ENCODE measurements around the gene CFAP70.

Gene CFAP70

DNA sequence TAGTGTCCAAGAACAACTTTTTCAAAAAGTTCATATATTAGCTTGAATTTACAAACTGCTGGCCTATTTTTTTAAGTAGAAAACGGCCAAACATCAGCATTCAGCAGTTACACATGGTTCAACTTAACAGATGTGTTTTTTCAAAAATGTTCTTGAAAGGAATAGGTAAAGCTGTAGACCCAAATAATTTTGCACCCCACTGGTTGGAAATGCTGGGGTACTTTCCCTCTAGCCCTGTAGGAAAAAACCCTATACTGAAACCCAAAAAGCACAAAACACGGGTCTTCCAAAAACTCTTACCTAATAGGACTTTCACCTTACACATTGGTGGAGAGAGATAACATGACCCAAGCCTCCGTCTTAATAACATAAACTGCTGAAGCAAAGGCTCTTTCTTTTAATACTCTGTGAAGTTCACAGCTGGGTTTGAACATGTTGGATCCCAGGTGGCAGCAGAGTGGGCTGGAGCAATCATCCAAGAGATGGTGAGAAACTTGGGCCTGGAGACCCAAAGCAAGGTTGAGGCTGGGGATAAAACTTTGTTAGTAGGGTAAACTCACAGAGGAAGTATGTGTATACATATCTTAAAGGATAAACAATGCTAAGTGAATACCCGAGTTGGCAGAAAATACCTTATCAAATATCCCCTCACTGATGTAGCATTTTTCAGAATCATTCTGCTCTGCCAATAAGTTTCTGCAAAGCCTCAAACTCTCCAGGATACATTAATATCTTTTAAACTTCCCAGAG lies 111.0 kb downstream of the CFAP70 start:
- TF ChIP-seq, protein P1, sequence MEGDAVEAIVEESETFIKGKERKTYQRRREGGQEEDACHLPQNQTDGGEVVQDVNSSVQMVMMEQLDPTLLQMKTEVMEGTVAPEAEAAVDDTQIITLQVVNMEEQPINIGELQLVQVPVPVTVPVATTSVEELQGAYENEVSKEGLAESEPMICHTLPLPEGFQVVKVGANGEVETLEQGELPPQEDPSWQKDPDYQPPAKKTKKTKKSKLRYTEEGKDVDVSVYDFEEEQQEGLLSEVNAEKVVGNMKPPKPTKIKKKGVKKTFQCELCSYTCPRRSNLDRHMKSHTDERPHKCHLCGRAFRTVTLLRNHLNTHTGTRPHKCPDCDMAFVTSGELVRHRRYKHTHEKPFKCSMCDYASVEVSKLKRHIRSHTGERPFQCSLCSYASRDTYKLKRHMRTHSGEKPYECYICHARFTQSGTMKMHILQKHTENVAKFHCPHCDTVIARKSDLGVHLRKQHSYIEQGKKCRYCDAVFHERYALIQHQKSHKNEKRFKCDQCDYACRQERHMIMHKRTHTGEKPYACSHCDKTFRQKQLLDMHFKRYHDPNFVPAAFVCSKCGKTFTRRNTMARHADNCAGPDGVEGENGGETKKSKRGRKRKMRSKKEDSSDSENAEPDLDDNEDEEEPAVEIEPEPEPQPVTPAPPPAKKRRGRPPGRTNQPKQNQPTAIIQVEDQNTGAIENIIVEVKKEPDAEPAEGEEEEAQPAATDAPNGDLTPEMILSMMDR (IDR thresholded peaks at IDR 0.05; ENCODE audit: control insufficient read depth, insufficient read depth, low read depth, low read length, missing control alignments) = no peak
- peak overlapping the region; percentile 57 for H3K4me3 ChIP-seq (ENCODE audit: control insufficient read depth, low read depth, low read length)
- DNase-seq (ENCODE audit: low read depth) = no peak

DNA sequence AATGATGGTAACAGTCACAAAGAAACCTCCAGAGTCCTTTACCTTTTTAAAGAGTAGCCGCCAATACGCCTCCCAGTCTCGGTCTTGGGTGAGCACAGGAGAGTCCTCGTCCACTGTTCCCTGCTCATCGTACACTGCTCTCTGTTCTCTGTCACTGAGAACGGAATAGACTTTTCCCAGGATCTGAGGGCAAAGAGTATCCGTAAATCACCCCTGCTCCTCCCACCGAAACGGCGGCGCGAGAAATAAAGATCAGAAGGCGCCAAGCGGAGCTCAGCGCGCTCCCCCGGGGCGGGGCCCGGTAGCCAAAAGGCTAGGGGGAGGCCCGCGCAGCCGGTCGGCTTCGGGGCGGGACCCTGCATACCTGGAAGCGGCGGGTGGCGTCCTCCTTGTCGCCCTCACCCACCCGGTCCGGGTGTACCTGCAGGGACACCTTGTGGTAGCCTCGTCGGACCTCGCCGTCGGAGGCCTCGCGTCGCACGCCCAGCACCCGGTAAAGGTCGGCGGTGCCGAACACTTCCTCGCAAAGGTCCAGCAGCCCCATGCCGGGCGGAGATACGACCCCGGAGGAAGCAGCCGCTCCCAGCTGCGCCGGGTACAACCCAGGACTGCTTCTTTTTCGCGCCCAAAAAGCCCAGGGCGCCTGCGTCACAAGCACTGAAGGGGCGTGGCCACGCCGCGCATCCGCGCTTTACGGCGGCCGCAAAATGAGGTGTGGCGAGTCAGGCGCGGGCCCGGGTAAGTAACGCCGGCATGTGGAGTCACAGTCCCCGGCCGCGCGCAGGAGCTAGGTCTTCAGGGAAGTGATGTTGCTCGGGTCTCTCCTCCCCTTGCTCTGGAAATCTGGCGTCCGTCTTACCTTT lies 111.8 kb downstream of the CFAP70 start, which contains the start of gene DNAJC9:
Gene DNAJC9 (minus strand): TSS at position 610 of the 863 bp plus-strand sequence. CDS start 66 bp downstream, at position 544.
- TF ChIP-seq, protein P1 (IDR thresholded peaks at IDR 0.05; ENCODE audit: control insufficient read depth, insufficient read depth, low read depth, low read length, missing control alignments) = no peak
- peak; percentile 56 for DNase-seq (ENCODE audit: low read depth)
- peak within 1 kb of the TSS; percentile 57 for H3K4me3 ChIP-seq (ENCODE audit: control insufficient read depth, low read depth, low read length)

DNA sequence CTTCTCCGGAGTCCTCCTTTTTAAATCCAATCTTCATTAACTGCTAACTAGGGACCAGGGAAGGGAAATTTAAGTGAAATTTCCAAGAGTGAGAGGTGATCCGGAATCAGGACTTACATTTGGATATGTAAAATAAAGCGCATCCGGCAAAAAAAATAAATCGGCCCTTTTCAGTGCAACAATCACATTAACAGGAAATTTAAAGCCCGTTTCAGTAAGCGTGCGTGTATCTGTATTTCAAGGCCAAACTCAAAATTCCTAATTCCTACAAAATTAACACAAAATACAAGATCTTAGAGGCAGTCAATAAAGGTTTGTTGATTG lies 112.4 kb downstream of the CFAP70 start:
- DNase-seq (ENCODE audit: low read depth) = no peak
- TF ChIP-seq, protein P1 (IDR thresholded peaks at IDR 0.05; ENCODE audit: control insufficient read depth, insufficient read depth, low read depth, low read length, missing control alignments) = no peak
- H3K4me3 ChIP-seq (ENCODE audit: control insufficient read depth, low read depth, low read length) = peak overlapping the region; percentile 57

DNA sequence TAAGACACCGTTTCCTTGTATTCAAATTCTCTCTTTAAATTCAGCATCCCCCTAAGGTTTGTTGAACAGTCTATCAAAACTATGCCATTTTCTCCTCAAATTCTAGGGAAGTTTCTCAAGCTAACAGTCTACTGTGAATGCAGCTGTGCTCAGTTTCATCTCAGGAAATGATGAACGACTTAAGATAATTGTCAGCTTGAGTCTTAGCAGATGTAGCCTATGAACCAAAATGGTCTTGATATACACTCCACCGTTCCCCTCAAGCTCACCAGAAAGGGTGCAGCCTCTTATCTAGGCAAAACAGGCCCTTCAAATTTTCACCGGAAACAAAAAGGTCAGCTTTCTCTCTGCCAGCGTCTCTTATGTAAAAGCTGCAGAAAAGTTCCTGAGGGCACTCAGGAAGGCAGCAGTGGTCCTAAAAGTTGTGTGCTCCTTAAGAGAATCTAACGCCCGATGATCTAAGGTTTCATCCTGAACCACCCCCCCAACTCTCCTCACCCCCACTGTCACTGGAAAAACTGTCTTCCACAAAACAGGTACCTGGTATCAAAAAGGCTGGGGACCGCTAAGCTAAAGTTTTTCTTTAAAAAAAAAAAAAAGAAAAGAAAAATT lies 113.7 kb downstream of the CFAP70 start:
- H3K4me3 ChIP-seq (ENCODE audit: control insufficient read depth, low read depth, low read length) = peak overlapping the region; percentile 57
- no peak for DNase-seq (ENCODE audit: low read depth)
- TF ChIP-seq, protein P1 (IDR thresholded peaks at IDR 0.05; ENCODE audit: control insufficient read depth, insufficient read depth, low read depth, low read length, missing control alignments) = no peak

DNA sequence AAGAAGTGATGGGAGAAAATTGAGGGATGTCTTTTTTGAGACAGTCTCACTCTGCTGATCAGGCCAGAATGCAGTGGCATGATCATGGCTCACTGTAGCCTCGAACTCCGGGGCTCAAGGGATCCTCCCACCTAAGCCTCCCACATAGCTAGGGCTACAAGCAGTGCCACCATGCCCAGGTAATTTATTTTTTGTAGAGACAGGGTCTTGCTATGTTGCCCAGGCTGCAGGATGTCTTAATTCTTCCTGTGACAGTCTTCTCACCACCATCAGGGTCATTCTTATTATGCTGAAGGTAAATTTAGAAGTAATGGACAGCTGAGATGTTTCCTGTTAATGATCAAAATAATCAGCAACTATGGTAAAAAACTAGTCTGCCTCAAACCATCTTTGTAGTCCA lies 118.8 kb downstream of the CFAP70 start:
- TF ChIP-seq, protein P1 (IDR thresholded peaks at IDR 0.05; ENCODE audit: control insufficient read depth, insufficient read depth, low read depth, low read length, missing control alignments) = no peak
- H3K4me3 ChIP-seq (ENCODE audit: control insufficient read depth, low read depth, low read length) = no peak overlapping the region
- DNase-seq (ENCODE audit: low read depth) = no peak

DNA sequence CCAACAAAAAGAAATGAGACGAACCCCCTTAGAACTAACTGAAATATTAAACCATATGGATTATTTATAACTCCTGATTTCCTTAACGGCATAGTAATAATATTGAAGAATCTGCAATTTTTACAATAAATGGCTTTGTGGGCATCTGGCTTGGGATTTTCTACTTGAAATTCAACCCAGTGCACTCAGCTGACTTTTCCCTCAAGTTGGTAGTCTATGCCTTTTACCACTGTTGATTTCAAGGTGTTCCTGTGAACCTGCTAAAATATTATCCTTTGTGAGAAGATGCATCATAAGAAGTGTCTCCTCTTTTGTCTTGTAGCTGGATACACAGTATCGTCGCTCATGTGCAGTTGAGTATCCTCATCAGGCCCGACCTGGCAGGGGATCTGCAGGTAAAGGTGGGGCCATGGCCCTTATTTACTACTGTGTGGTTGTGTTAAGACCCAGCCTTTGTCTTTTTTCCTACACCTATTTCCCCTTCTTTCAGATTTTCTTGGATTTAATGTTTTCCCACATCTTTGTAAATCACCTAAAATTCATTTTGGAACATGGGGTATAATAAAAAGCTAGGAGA lies 119.6 kb downstream of the CFAP70 start:
- no peak for DNase-seq (ENCODE audit: low read depth)
- no peak overlapping the region for H3K4me3 ChIP-seq (ENCODE audit: control insufficient read depth, low read depth, low read length)
- TF ChIP-seq, protein P1 (IDR thresholded peaks at IDR 0.05; ENCODE audit: control insufficient read depth, insufficient read depth, low read depth, low read length, missing control alignments) = no peak
